Measurements from ENCODE around the gene TENM4. TPM values are rescaled to one million over a fixed set of nuclear protein-coding genes. Genes with fewer than 3 reads are reported as not detected.

TENM4 gene
- total and polyA plus RNA-seq, 2 of the 13 experiments (the other 11 are each of a cell fraction or from before 2014, with no cell fraction given), result not detected

- no peak for TF ChIP-seq PBX2 (CRISPR knock-in tag; IDR thresholded peaks at IDR 0.05)
- TF ChIP-seq HOXA7 (CRISPR knock-in tag; IDR thresholded peaks at IDR 0.05), result no peak
- TF ChIP-seq ATF7-NPFF (CRISPR knock-in tag; IDR thresholded peaks at IDR 0.05; ENCODE audit: low read depth), result no peak
- TF ChIP-seq HDAC1 (CRISPR knock-in tag; IDR thresholded peaks at IDR 0.05), result no peak
- no peak for TF ChIP-seq NCOA5 (CRISPR knock-in tag; IDR thresholded peaks at IDR 0.05)
- no peak for TF ChIP-seq IRX3 (CRISPR knock-in tag; IDR thresholded peaks at IDR 0.05; ENCODE audit: borderline replicate concordance, low read depth)
- no peak for TF ChIP-seq DZIP1 (CRISPR knock-in tag; IDR thresholded peaks at IDR 0.05)
- no peak for TF ChIP-seq ZBTB37 (CRISPR knock-in tag; IDR thresholded peaks at IDR 0.05)
- no peak for TF ChIP-seq ZNF18 (CRISPR knock-in tag; IDR thresholded peaks at IDR 0.05; ENCODE audit: insufficient replicate concordance)
- no peak for TF ChIP-seq CHD4 (IDR thresholded peaks at IDR 0.05; ENCODE audit: borderline replicate concordance, low read length)
- no peak for TF ChIP-seq JUN (CRISPR knock-in tag; IDR thresholded peaks at IDR 0.05)
- no peak for TF ChIP-seq SP5 (CRISPR knock-in tag; IDR thresholded peaks at IDR 0.05; ENCODE audit: borderline replicate concordance, low read depth)
Measured at GRCh38 chr11:78949976-78950690, 490.7 kb downstream of the TENM4 start (continued).

All from HepG2 (cell line).